AG09319 (cell line): ENCODE measurements around the gene PARD6B.
A peak's percentile ranks its signal among the peaks of the same experiment; 100 is the strongest.

Source experiments
- DNase-seq: peaks from one replicate; pipeline ENCODE4 v3.0.0-alpha.2; 2010; ENCODE audit warnings: low read depth; ENCODE audit errors: extremely low read depth
- TF ChIP-seq, protein P1 (sequence below): IDR thresholded peaks from 2 replicates; pipeline ENCODE4 v1.5.1; 2011; ENCODE audit warnings: low read depth, mild to moderate bottlenecking, inconsistent platforms, low read length, moderate library complexity

The PARD6B gene

GRCh38 chr20:50689864-50690649 lies 41.3 kb upstream of the PARD6B start:
- DNase-seq, result peak; percentile 60
- TF ChIP-seq, protein P1, sequence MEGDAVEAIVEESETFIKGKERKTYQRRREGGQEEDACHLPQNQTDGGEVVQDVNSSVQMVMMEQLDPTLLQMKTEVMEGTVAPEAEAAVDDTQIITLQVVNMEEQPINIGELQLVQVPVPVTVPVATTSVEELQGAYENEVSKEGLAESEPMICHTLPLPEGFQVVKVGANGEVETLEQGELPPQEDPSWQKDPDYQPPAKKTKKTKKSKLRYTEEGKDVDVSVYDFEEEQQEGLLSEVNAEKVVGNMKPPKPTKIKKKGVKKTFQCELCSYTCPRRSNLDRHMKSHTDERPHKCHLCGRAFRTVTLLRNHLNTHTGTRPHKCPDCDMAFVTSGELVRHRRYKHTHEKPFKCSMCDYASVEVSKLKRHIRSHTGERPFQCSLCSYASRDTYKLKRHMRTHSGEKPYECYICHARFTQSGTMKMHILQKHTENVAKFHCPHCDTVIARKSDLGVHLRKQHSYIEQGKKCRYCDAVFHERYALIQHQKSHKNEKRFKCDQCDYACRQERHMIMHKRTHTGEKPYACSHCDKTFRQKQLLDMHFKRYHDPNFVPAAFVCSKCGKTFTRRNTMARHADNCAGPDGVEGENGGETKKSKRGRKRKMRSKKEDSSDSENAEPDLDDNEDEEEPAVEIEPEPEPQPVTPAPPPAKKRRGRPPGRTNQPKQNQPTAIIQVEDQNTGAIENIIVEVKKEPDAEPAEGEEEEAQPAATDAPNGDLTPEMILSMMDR, result no peak

- TF ChIP-seq, protein P1, result no peak
- no peak for DNase-seq
Measured at GRCh38 chr20:50690650-50691572, 40.5 kb upstream of the PARD6B start, which contains the start of gene RIPOR3. Gene RIPOR3 (minus strand): TSS chr20:50691542. CDS start chr20:50691128, 414 bp downstream.

- TF ChIP-seq, protein P1, result no peak
- peak; percentile 77 for DNase-seq
Measured at GRCh38 chr20:50691573-50692551, 39.5 kb upstream of the PARD6B start.

DNA sequence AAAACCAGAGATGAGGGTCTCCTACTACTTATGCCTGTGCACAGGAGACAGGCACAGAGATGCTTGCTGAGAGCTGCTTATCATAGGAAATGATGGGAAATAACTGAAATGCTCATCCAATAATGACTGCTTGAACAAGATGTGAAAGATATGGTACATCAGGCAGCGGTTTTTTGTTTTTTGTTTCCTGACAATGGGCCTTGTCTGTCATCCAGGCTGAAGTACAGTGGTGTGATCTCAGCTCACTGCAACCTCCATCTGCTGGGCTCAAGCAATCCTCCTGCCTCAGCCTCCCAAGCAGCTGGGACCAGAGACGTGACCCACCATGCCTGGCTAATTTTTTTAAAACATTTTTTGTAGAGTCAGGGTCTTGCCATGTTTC lies 38.8 kb upstream of the PARD6B start:
- DNase-seq, result no peak
- TF ChIP-seq, protein P1, result no peak

DNA sequence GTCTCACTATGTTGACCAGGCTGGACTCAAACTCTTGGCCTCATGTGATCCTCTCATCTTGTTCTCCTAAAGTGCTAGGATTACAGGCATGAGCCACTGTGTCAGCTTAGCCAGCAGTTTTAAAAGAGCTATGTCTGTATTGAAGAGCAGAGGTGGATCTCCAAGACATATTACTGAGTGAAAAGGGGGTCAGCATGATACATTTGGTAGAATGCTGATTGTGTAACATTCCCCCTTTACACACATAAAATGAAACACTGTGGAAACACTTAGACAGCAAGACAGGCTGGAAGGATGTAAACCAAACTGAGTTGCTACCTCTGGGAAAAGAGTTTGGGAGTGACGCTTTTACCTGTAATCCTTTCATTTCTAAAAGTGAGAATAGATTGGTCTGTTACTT lies 38.4 kb upstream of the PARD6B start:
- TF ChIP-seq, protein P1, result no peak
- DNase-seq, result no peak

- DNase-seq, result no peak
- TF ChIP-seq, protein P1, result no peak
Measured at GRCh38 chr20:50694379-50695134, 36.8 kb upstream of the PARD6B start.
